Ascending aorta (tissue), 2 donors: ENCODE data around the gene TGFB1. TPM values are rescaled to one million over a fixed set of nuclear protein-coding genes. Genes with fewer than 3 reads are reported as not detected.

Experiments used
- DNase-seq, 2 donors: peaks; one replicate each; pipeline ENCODE4 v3.0.0-alpha.2; 2019; ENCODE audit warnings: low spot score in 2 of 2
- H3K27ac ChIP-seq, 2 donors: fragments of 200-600 bp; sonication (generic); one replicate each; pipeline ENCODE4 v1.5.1; 2016 to 2017; ENCODE audit warnings: mild to moderate bottlenecking in 1 of 2
- H3K27me3 ChIP-seq: fragments of 200-600 bp; sonication (generic); one replicate; pipeline ENCODE4 v1.5.1; 2017
- H3K36me3 ChIP-seq, 2 donors: fragments of 200-600 bp; sonication (generic); one replicate each; pipeline ENCODE4 v1.5.1; 2016
- H3K4me1 ChIP-seq, 2 donors: fragments of 200-600 bp; sonication (generic); one replicate each; pipeline ENCODE4 v1.5.1; 2016 to 2017; ENCODE audit warnings: mild to moderate bottlenecking in 1 of 2
- H3K4me3 ChIP-seq, 2 donors: fragments of 200-600 bp; sonication (generic); one replicate each; pipeline ENCODE4 v1.5.1; 2016 to 2017; ENCODE audit warnings: mild to moderate bottlenecking in 1 of 2
- H3K9me3 ChIP-seq, 2 donors: fragments of 200-600 bp; sonication (generic); one replicate each; pipeline ENCODE4 v1.5.1; 2016
- CTCF ChIP-seq, 3 experiments: fragments of 200-600 bp in 2 of 3; fragments of 450-650 bp in 1 of 3; sonication (generic) in 2 of 3; IDR thresholded peaks; one replicate each; pipeline ENCODE4 v1.5.1; 2016 to 2019; ENCODE audit warnings: antibody characterized with exemption in 3 of 3, mild to moderate bottlenecking in 1 of 3, moderate library complexity in 1 of 3
- intact Hi-C: fragments of 100-400 bp; cut with DNase I; formaldehyde crosslinking; loops from one replicate; pipeline ENCODE4 v1.15.1; 2023
- total RNA-seq: library from RNA; depleted of rRNA; stranded (reverse); fragments of >200 nt; gene quantifications from one replicate; pipeline ENCODE4 v1.1.0, GENCODE V29; 2016

TGFB1 gene
- total RNA-seq, 1 donor from 2014 or later = 103 TPM

DNA sequence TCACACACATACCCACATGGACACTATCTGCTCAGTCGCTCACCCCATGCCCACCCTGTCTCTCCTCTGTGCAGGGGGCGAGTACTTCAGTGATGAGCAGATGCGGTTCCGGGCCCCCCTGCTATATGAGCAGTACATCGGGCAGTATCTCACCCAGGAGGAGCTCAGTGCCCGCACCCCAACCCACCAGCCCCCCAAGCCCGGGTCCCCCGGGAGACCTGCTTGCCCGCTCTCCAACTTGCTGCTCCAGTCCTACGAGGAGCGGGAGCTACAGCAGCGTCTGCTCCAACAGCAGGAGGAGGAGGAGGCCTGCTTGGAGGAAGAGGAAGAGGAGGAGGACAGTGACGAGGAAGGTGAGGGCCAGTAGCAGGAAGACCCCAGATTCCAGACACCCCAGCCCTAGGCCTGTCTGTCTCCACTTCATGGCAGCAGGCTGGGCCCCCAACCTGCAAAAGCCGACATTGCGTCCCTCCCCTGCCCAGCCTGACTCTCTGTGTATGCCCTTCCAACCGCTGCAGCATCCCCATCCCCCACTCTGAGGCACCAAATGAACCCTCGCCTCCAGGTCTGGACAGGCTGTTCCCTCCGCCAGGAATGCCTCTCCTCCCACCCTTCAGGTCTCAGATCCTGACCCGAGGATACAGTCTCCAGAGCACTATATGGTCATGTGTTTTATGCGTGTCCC lies 34.1 kb downstream of the TGFB1 start:
- Histone ChIP-seq H3K27ac (no peak overlapping the region), H3K9me3 (no peaks in the 10 kb centered on the region), H3K36me3 (peaks cover 42 to 65% of the 10 kb centered on the region in 2 donors), H3K4me3 (no peak overlapping the region), H3K27me3 (no peaks in the 10 kb centered on the region), H3K4me1 (peaks cover 23 to 32% of the 10 kb centered on the region in 2 donors)
- DNase-seq = no peak
- intact Hi-C loops = loop anchor here (5.0 kb wide), 1 partner anchor 108 kb away; the partner anchor contains the start of gene B3GNT8
- TF ChIP-seq CTCF (IDR thresholded peaks at IDR 0.05) = no peak

DNA sequence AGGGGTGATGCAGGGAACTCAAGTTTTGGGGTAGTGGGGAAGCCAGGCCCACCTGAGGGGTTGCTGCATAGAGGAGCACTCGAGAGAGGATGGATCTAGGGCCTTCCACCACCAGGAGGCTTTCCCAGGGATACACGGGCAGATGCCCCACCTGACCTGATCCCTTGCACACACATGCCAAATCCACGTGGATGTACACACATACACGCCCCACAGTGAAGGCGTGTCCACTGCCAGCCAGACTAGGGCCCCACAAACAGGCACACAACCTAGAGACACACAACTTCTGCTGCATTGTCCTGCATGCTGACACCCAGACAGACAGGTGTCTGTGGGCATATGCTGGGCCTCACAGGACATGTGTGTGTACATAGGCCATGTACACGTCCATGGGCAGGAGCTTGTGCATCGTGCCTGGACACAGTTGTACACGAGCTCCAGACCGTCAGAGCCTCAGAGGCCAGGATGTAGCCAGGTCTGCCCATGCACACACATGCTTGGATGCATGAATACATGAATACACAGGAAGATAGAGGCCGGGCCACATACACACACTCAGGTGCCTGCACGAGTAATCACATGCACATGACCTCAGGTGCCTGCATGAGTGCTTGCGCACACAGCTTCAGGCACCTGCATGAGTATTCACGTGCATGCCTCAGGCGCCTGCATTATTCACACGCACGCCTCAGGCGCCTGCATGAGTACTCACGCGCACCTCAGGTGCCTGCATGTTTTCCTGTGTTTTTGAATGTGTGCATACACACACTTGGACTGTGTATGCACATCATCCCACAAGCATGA lies 34.8 kb downstream of the TGFB1 start:
- Histone ChIP-seq H3K9me3 (no peaks in the 10 kb centered on the region), H3K27me3 (no peaks in the 10 kb centered on the region), H3K36me3 (peaks cover 50 to 71% of the 10 kb centered on the region in 2 donors), H3K4me3 (no peak overlapping the region), H3K4me1 (peaks cover 16 to 24% of the 10 kb centered on the region in 2 donors), H3K27ac (no peak overlapping the region)
- intact Hi-C loops = no loop called here
- TF ChIP-seq CTCF (IDR thresholded peaks at IDR 0.05) = no peak
- DNase-seq = no peak

DNA sequence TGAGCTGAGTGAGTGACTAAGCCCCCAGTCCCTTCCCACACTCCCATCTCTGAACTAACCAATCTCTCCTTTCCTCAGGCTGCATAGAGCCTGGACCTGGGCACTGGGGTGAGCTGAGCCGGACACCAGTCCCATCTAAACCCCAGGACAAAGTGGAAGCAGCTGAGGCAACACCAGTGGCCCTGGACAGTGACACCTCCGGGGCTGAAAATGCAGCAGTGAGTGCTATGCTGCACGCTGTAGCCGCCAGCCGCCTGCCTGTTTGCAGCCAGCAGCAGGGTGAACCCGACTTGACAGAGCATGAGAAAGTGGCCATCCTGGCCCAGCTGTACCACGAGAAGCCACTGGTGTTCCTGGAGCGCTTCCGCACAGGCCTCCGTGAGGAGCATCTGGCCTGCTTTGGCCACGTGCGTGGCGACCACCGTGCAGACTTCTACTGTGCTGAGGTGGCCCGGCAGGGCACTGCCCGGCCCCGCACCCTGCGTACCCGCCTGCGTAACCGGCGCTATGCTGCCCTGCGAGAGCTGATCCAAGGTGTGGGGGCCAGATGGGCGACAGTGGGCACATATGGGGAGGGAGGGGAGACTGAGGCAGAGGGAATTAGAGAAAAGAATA lies 37.3 kb downstream of the TGFB1 start:
- no peak for DNase-seq
- Histone ChIP-seq H3K27ac (no peak overlapping the region), H3K4me1 (peaks cover 2% of the 10 kb centered on the region in 2 donors), H3K27me3 (no peaks in the 10 kb centered on the region), H3K9me3 (no peaks in the 10 kb centered on the region), H3K36me3 (peaks cover 57 to 83% of the 10 kb centered on the region in 2 donors), H3K4me3 (no peak overlapping the region)
- intact Hi-C loops = no loop called here
- TF ChIP-seq CTCF (IDR thresholded peaks at IDR 0.05) = no peak

DNA sequence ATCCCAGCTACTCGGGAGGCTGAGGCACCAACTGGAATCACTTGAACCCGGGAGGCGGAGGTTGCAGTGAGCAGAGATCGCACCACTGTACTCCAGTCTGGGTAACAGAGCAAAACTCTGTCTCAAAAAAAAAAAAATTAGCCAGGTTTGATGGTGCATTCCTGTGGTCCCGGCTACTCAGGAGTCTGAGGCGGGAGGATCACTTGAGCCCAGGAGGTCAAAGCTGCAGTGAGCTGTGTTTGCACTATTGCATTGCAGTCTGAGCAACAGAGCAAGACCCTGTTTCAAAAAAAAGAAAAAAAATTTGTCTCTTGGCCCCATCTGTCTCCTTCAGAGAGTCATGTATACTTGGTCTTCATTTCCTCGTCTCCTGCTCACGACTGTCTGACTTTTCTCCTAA lies 42.1 kb downstream of the TGFB1 start:
- Histone ChIP-seq H3K4me1 (peaks cover 8 to 19% of the 10 kb centered on the region in 2 donors), H3K4me3 (peak overlapping the region in 1 of 2 donors; percentile 86)
- intact Hi-C loops = no loop called here

More for the DNA sequence above, 42.1 kb downstream of the TGFB1 start:
- Histone ChIP-seq H3K27ac (peak overlapping the region in 1 of 2 donors; percentile 96), H3K36me3 (peaks cover 21 to 43% of the 10 kb centered on the region in 2 donors), H3K27me3 (no peaks in the 10 kb centered on the region), H3K9me3 (no peaks in the 10 kb centered on the region)
- no peak for DNase-seq
- TF ChIP-seq CTCF (IDR thresholded peaks at IDR 0.05) = no peak
